SW 1271 (cell line): ENCODE data around the gene OR51G1.
"Not testable (repeated sequence)": the region's sequence is repeated elsewhere in the genome, so short reads cannot be mapped to it uniquely, and the experiment has no call there.

Experiments used
- DNase-seq, 2 experiments: peaks; one replicate each; lab custom pipeline; 2025; lab: John Stamatoyannopoulos, UW

Gene OR51G1

GRCh38 chr11:4924239-4924638 lies at the start of gene OR51G1:
TSS of gene OR51G1 (minus strand) at chr11:4924339. CDS start at chr11:4924339, 0 bp downstream.
- DNase-seq = no peak

GRCh38 chr11:4962816-4963215 lies 38.7 kb upstream of the OR51G1 start:
- DNase-seq = no peak

- DNase-seq = no peak
Observed at GRCh38 chr11:4960877-4961276, 36.7 kb upstream of the OR51G1 start.

- no peak for DNase-seq
Observed at GRCh38 chr11:4957396-4957795, 33.3 kb upstream of the OR51G1 start.

- not testable (repeated sequence) for DNase-seq
Observed at GRCh38 chr11:4955613-4956012, 31.5 kb upstream of the OR51G1 start, which contains the start of gene OR51A2. TSS of gene OR51A2 (minus strand) at chr11:4955713. CDS start at chr11:4955713, 0 bp downstream.

- DNase-seq = no peak
Observed at GRCh38 chr11:4947505-4947904, 23.4 kb upstream of the OR51G1 start, which contains the start of gene OR51A4. TSS of gene OR51A4 (minus strand) at chr11:4947605. CDS start at chr11:4947100, 505 bp downstream.

- DNase-seq = no peak
Observed at GRCh38 chr11:4936745-4937144, 12.6 kb upstream of the OR51G1 start.

- no peak for DNase-seq
Observed at GRCh38 chr11:4932751-4933150, 8.6 kb upstream of the OR51G1 start.

- no peak for DNase-seq
Observed at GRCh38 chr11:4926608-4927007, 2.5 kb upstream of the OR51G1 start.

GRCh38 chr11:4922304-4922703 lies 1.8 kb downstream of the OR51G1 start:
- DNase-seq = no peak

GRCh38 chr11:4921796-4922195 lies 2.3 kb downstream of the OR51G1 start:
- DNase-seq = no peak

GRCh38 chr11:4919250-4919649 lies 4.9 kb downstream of the OR51G1 start, which contains the start of gene OR51G2:
TSS of gene OR51G2 (minus strand) at chr11:4919350. CDS start at chr11:4915663, 3,687 bp downstream.
- no peak for DNase-seq

- DNase-seq = no peak
Observed at GRCh38 chr11:4916581-4916980, 7.6 kb downstream of the OR51G1 start.

GRCh38 chr11:4903484-4903883 lies 20.7 kb downstream of the OR51G1 start, which contains the start of gene OR51A7:
TSS of gene OR51A7 (plus strand) at chr11:4903783. CDS start at chr11:4907370, 3,587 bp downstream.
- no peak for DNase-seq

GRCh38 chr11:4891996-4892640 lies 32.0 kb downstream of the OR51G1 start:
- DNase-seq = peak; percentile 2 to 72

GRCh38 chr11:4890279-4890678 lies 33.9 kb downstream of the OR51G1 start:
- DNase-seq = no peak

GRCh38 chr11:4887591-4887990 lies 36.5 kb downstream of the OR51G1 start:
- no peak for DNase-seq

GRCh38 chr11:4886186-4886585 lies 38.0 kb downstream of the OR51G1 start:
- DNase-seq = no peak

GRCh38 chr11:4884361-4884760 lies 39.8 kb downstream of the OR51G1 start:
- DNase-seq = no peak

GRCh38 chr11:4882543-4882942 lies 41.6 kb downstream of the OR51G1 start:
- no peak for DNase-seq

GRCh38 chr11:4881860-4882500 lies 42.2 kb downstream of the OR51G1 start, which contains the start of gene OR51T1:
TSS of gene OR51T1 (plus strand) at chr11:4881900. CDS start at chr11:4881900, 0 bp downstream.
- DNase-seq = no peak

GRCh38 chr11:4881188-4881587 lies 43.0 kb downstream of the OR51G1 start:
- no peak for DNase-seq
